HCT116 (cell line): Measurements from ENCODE around the gene ING4. TPM values are rescaled to one million over a fixed set of nuclear protein-coding genes. Genes with fewer than 3 reads are reported as not detected.

Experiments
- ATAC-seq: fragments of 200-7000 bp; cut with Tn5 transposase; 2 replicates; pipeline ENCODE4 v1.9.1; 2020; ENCODE audit warnings: mild to moderate bottlenecking, moderate library complexity
- BruUV-seq: library from RNA; stranded (reverse); fragments of 400-500 nt; replicated peaks from 2 replicates; lab custom pipeline; 2021; lab: Mats Ljungman, UMichigan
- CTCF ChIA-PET: fragments of 300-600 bp; sonication (Branson Sonifier 250); formaldehyde crosslinking; loops from one replicate; lab custom pipeline; 2021; ENCODE audit warnings: antibody characterized with exemption; lab: Charles Lee
- POLR2A ChIA-PET: fragments of 300-600, 350-600 bp; sonication (Branson Sonifier 250); formaldehyde crosslinking; loops from one replicate; lab custom pipeline; 2021; ENCODE audit warnings: antibody characterized with exemption; lab: Charles Lee
- RAD21 ChIA-PET, 2 experiments: fragments of 300-600 bp; sonication (Branson Sonifier 250); formaldehyde crosslinking; loops; one replicate each; lab custom pipeline; 2023; ENCODE audit warnings: low total read pairs in 2 of 2; ENCODE audit not compliant: uncharacterized antibody in 2 of 2, unreplicated experiment in 2 of 2, low non-redundant PET in 1 of 2; lab: Charles Lee
- DNase-seq: peaks from one replicate; pipeline ENCODE4 v3.0.0-alpha.2; 2010; ENCODE audit warnings: low read depth, low spot score
- H2AFZ ChIP-seq: fragments of 200-600 bp; shearing (Covaris generic), sonication (generic); 2 replicates; pipeline ENCODE4 v1.6.1; 2017; ENCODE audit warnings: low read depth, mixed run types, mixed read lengths, antibody characterized with exemption, low read length; ENCODE audit not compliant: poor library complexity, severe bottlenecking
- H3K27ac ChIP-seq: 2 replicates; pipeline ENCODE4 v1.5.1; 2012; ENCODE audit warnings: low read depth, low read length
- H3K27me3 ChIP-seq: fragments of 200-600 bp; sonication (generic); 2 replicates; pipeline ENCODE4 v1.6.1; 2016; ENCODE audit warnings: mixed run types, low read length, mixed read lengths; ENCODE audit not compliant: insufficient read depth
- H3K36me3 ChIP-seq, 2 experiments: fragments of 200-500 bp in 1 of 2; fragments of 200-600 bp in 1 of 2; sonication (Bioruptor generic) in 1 of 2; sonication (generic) in 1 of 2; 2 replicates each; pipeline versions ENCODE4 v1.5.1 to v1.6.1; 2014 to 2016; ENCODE audit warnings: low read length in 2 of 2, inconsistent platforms in 1 of 2, mixed read lengths in 1 of 2, mixed run types in 1 of 2; ENCODE audit not compliant: insufficient read depth in 2 of 2, control insufficient read depth in 1 of 2
- H3K4me1 ChIP-seq, 2 experiments: fragments of 200-600 bp in 1 of 2; sonication (generic) in 1 of 2; 2 replicates each; pipeline versions ENCODE4 v1.5.1 to v1.6.1; 2012 to 2017; ENCODE audit warnings: low read length in 2 of 2, inconsistent platforms in 1 of 2, mild to moderate bottlenecking in 1 of 2, mixed read lengths in 1 of 2, mixed run types in 1 of 2, moderate library complexity in 1 of 2; ENCODE audit not compliant: insufficient read depth in 2 of 2, control insufficient read depth in 1 of 2
- H3K4me2 ChIP-seq: fragments of 200-600 bp; sonication (generic); 2 replicates; pipeline ENCODE4 v1.6.1; 2017; ENCODE audit warnings: mixed run types, low read length, mixed read lengths
- H3K4me3 ChIP-seq, 2 experiments: fragments of 200-600 bp in 1 of 2; sonication (generic) in 1 of 2; replicated peaks in 1 of 2; 2 replicates each; pipeline ENCODE4 v1.5.1; 2011 to 2016; ENCODE audit warnings: low read length in 2 of 2, control low read depth in 1 of 2, low read depth in 1 of 2, mild to moderate bottlenecking in 1 of 2, mixed read lengths in 1 of 2, mixed run types in 1 of 2
- H3K79me2 ChIP-seq: fragments of 200-600 bp; sonication (generic); 2 replicates; pipeline ENCODE4 v1.6.1; 2017; ENCODE audit warnings: mild to moderate bottlenecking, mixed run types, low read length, moderate library complexity, mixed read lengths; ENCODE audit not compliant: insufficient read depth
- H3K9ac ChIP-seq: fragments of 200-600 bp; sonication (generic); 2 replicates; pipeline ENCODE4 v1.6.1; 2016; ENCODE audit warnings: low read length, mixed read lengths
- H3K9me2 ChIP-seq: fragments of 200-600 bp; sonication (generic), shearing (Covaris generic); 2 replicates; pipeline ENCODE4 v1.6.1; 2017; ENCODE audit warnings: mixed run types, mild to moderate bottlenecking, moderate library complexity; ENCODE audit not compliant: insufficient read depth
- H3K9me3 ChIP-seq, 2 experiments: fragments of 200-500 bp in 1 of 2; fragments of 200-600 bp in 1 of 2; sonication (Bioruptor generic) in 1 of 2; sonication (generic) in 1 of 2; 2 replicates each; pipeline ENCODE4 v1.6.1; 2014 to 2017; ENCODE audit warnings: low read length in 2 of 2, mixed read lengths in 2 of 2, inconsistent platforms in 1 of 2, low read depth in 1 of 2, mild to moderate bottlenecking in 1 of 2, mixed run types in 1 of 2, moderate library complexity in 1 of 2; ENCODE audit not compliant: control insufficient read depth in 1 of 2, insufficient read depth in 1 of 2
- H4K20me1 ChIP-seq: fragments of 200-600 bp; sonication (generic), shearing (Covaris generic); 2 replicates; pipeline ENCODE4 v1.6.1; 2017; ENCODE audit warnings: mixed run types, mild to moderate bottlenecking, moderate library complexity; ENCODE audit not compliant: insufficient read depth
- CBX3 ChIP-seq: IDR thresholded peaks from 2 replicates; pipeline ENCODE4 v1.6.1; 2012; ENCODE audit warnings: low read depth
- CEBPB ChIP-seq: IDR thresholded peaks from 2 replicates; pipeline ENCODE4 v1.6.1; 2012; ENCODE audit warnings: low read depth
- EGR1 ChIP-seq: IDR thresholded peaks from 2 replicates; pipeline ENCODE4 v1.6.1; 2012; ENCODE audit warnings: low read depth
- ELF1 ChIP-seq: IDR thresholded peaks from 2 replicates; pipeline ENCODE4 v1.6.1; 2012; ENCODE audit warnings: low read depth, borderline replicate concordance
- EZH2 ChIP-seq: fragments of 200-600 bp; sonication (generic); IDR thresholded peaks from 2 replicates; pipeline ENCODE4 v1.6.1; 2017; ENCODE audit warnings: antibody characterized with exemption, mixed run types
- EZH2phosphoT487 ChIP-seq: fragments of 200-600 bp; IDR thresholded peaks from 2 replicates; pipeline ENCODE4 v1.6.1; 2018; ENCODE audit warnings: antibody characterized with exemption, borderline replicate concordance
- FOSL1 ChIP-seq: IDR thresholded peaks from 2 replicates; pipeline ENCODE4 v1.6.1; 2012; ENCODE audit warnings: low read depth
- JUND ChIP-seq: IDR thresholded peaks from 2 replicates; pipeline ENCODE4 v1.6.1; 2012
- SIN3A ChIP-seq: IDR thresholded peaks from 2 replicates; pipeline ENCODE4 v1.6.1; 2012; ENCODE audit warnings: low read depth
- SRF ChIP-seq: IDR thresholded peaks from 2 replicates; pipeline ENCODE4 v1.6.1; 2012; ENCODE audit warnings: low read depth
- YY1 ChIP-seq: IDR thresholded peaks from 2 replicates; pipeline ENCODE4 v1.6.1; 2011; ENCODE audit warnings: low read length, low read depth, moderate library complexity, mild to moderate bottlenecking; ENCODE audit not compliant: insufficient replicate concordance; ENCODE audit errors: extremely low read depth
- ZFX ChIP-seq: fragments of 450-650 bp; IDR thresholded peaks from 2 replicates; pipeline ENCODE4 v1.6.1; 2017
- ZNF274 ChIP-seq: fragments of 200-500 bp; sonication (Bioruptor generic); IDR thresholded peaks from 2 replicates; pipeline ENCODE4 v1.6.1; 2014; ENCODE audit warnings: mild to moderate bottlenecking, low read depth, low read length, inconsistent platforms
- intact Hi-C: fragments of 100-400 bp; cut with micrococcal nuclease; formaldehyde crosslinking; loops from 2 replicates; pipeline ENCODE4 v1.10.0; 2022
- total RNA-seq: library from RNA; stranded (reverse); gene quantifications from one replicate; pipeline ENCODE4 v1.2.1, GENCODE V29; 2021; ENCODE audit not compliant: unreplicated experiment
- TF ChIP-seq, protein P1 (sequence below): IDR thresholded peaks from 2 replicates; pipeline ENCODE4 v1.6.1; 2012
- TF ChIP-seq, protein P2 (sequence below): IDR thresholded peaks from 2 replicates; pipeline ENCODE4 v1.6.1; 2011; ENCODE audit warnings: mild to moderate bottlenecking, low read length, moderate library complexity; ENCODE audit not compliant: insufficient replicate concordance; ENCODE audit errors: extremely low read depth
- TF ChIP-seq, protein P3 (sequence below): IDR thresholded peaks from 2 replicates; pipeline ENCODE4 v1.6.1; 2012
- TF ChIP-seq, protein P4 (sequence below): IDR thresholded peaks from 2 replicates; pipeline ENCODE4 v1.6.1; 2012; ENCODE audit warnings: low read depth

The ING4 gene
- total RNA-seq, 1 experiment from 2014 or later = 17.9 TPM

DNA sequence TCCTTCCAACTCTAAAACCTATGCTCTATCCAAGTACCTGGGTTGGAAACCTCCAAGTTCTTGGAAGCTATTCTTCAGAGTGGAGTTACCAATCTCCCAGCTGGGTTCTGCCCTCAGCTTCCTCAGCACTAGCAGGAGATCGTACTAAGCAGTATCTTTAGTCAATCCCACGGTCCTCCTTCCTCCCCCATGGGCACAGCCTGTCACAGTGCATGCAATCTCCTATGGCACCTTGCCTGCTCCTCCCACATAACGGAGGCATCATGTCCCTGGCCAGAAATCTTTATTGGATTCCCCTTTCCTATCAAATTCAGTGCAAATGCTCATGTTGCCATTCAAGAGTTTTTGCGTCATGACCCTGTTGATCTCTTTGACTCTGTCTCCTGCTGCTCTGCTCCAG, 21.8 kb downstream of the ING4 start:
- no peak overlapping the region for H3K4me2 ChIP-seq
- peaks cover 6% of the 10 kb centered on the region; the same call in 1 of the 2 replicates for H3K27me3 ChIP-seq
- no peaks in the 10 kb centered on the region for H4K20me1 ChIP-seq
- ChIA-PET CTCF (no interaction called here), RAD21 (no interaction called here), POLR2A (no interaction called here)
- H3K36me3 ChIP-seq = no peaks in the 10 kb centered on the region
- ATAC-seq (no peak), DNase-seq (no peak)
- no peak overlapping the region for H3K9ac ChIP-seq
- H2AFZ ChIP-seq = no peak overlapping the region
- H3K79me2 ChIP-seq = no peaks in the 10 kb centered on the region
- H3K4me1 ChIP-seq = peaks cover 6 to 7% of the 10 kb centered on the region in 2 experiments
- no peak for TF ChIP-seq YY1
- TF ChIP-seq CEBPB = no peak
- no peak for TF ChIP-seq JUND
- TF ChIP-seq CBX3 = no peak
- TF ChIP-seq FOSL1 = no peak
- no peak for TF ChIP-seq SIN3A
- TF ChIP-seq, protein P1, sequence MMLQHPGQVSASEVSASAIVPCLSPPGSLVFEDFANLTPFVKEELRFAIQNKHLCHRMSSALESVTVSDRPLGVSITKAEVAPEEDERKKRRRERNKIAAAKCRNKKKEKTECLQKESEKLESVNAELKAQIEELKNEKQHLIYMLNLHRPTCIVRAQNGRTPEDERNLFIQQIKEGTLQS = no peak
- TF ChIP-seq, protein P2, sequence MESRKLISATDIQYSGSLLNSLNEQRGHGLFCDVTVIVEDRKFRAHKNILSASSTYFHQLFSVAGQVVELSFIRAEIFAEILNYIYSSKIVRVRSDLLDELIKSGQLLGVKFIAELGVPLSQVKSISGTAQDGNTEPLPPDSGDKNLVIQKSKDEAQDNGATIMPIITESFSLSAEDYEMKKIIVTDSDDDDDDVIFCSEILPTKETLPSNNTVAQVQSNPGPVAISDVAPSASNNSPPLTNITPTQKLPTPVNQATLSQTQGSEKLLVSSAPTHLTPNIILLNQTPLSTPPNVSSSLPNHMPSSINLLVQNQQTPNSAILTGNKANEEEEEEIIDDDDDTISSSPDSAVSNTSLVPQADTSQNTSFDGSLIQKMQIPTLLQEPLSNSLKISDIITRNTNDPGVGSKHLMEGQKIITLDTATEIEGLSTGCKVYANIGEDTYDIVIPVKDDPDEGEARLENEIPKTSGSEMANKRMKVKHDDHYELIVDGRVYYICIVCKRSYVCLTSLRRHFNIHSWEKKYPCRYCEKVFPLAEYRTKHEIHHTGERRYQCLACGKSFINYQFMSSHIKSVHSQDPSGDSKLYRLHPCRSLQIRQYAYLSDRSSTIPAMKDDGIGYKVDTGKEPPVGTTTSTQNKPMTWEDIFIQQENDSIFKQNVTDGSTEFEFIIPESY = no peak
- TF ChIP-seq EGR1 = no peak
- TF ChIP-seq, protein P3, sequence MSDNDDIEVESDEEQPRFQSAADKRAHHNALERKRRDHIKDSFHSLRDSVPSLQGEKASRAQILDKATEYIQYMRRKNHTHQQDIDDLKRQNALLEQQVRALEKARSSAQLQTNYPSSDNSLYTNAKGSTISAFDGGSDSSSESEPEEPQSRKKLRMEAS = no peak
- TF ChIP-seq ZNF274 = no peak
- no peak for TF ChIP-seq ELF1
- TF ChIP-seq EZH2 = no peak
- TF ChIP-seq, protein P4, sequence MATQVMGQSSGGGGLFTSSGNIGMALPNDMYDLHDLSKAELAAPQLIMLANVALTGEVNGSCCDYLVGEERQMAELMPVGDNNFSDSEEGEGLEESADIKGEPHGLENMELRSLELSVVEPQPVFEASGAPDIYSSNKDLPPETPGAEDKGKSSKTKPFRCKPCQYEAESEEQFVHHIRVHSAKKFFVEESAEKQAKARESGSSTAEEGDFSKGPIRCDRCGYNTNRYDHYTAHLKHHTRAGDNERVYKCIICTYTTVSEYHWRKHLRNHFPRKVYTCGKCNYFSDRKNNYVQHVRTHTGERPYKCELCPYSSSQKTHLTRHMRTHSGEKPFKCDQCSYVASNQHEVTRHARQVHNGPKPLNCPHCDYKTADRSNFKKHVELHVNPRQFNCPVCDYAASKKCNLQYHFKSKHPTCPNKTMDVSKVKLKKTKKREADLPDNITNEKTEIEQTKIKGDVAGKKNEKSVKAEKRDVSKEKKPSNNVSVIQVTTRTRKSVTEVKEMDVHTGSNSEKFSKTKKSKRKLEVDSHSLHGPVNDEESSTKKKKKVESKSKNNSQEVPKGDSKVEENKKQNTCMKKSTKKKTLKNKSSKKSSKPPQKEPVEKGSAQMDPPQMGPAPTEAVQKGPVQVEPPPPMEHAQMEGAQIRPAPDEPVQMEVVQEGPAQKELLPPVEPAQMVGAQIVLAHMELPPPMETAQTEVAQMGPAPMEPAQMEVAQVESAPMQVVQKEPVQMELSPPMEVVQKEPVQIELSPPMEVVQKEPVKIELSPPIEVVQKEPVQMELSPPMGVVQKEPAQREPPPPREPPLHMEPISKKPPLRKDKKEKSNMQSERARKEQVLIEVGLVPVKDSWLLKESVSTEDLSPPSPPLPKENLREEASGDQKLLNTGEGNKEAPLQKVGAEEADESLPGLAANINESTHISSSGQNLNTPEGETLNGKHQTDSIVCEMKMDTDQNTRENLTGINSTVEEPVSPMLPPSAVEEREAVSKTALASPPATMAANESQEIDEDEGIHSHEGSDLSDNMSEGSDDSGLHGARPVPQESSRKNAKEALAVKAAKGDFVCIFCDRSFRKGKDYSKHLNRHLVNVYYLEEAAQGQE = no peak
- no peak for TF ChIP-seq SRF
- TF ChIP-seq ZFX = no peak
- no peak for TF ChIP-seq EZH2phosphoT487
- intact Hi-C loops = no loop called here
- H3K9me3 ChIP-seq = peaks cover 0 to 10% of the 10 kb centered on the region in 2 experiments; a peak in 1 of 4 replicates
- BruUV-seq = no TSS peak
- H3K27ac ChIP-seq = no peak overlapping the region
- no peak overlapping the region for H3K4me3 ChIP-seq
- no peaks in the 10 kb centered on the region for H3K9me2 ChIP-seq
